ENCODE data around the gene RBM47. TPM values are rescaled to one million over a fixed set of nuclear protein-coding genes. Genes with fewer than 3 reads are reported as not detected.
A peak's percentile ranks its signal among the peaks of the same experiment; 100 is the strongest.
"Not testable (repeated sequence)": the region's sequence is repeated elsewhere in the genome, so short reads cannot be mapped to it uniquely, and the experiment has no call there.

Gene RBM47
- polyA plus RNA-seq, 1 donor from 2014 or later, result 20.9 TPM

DNA sequence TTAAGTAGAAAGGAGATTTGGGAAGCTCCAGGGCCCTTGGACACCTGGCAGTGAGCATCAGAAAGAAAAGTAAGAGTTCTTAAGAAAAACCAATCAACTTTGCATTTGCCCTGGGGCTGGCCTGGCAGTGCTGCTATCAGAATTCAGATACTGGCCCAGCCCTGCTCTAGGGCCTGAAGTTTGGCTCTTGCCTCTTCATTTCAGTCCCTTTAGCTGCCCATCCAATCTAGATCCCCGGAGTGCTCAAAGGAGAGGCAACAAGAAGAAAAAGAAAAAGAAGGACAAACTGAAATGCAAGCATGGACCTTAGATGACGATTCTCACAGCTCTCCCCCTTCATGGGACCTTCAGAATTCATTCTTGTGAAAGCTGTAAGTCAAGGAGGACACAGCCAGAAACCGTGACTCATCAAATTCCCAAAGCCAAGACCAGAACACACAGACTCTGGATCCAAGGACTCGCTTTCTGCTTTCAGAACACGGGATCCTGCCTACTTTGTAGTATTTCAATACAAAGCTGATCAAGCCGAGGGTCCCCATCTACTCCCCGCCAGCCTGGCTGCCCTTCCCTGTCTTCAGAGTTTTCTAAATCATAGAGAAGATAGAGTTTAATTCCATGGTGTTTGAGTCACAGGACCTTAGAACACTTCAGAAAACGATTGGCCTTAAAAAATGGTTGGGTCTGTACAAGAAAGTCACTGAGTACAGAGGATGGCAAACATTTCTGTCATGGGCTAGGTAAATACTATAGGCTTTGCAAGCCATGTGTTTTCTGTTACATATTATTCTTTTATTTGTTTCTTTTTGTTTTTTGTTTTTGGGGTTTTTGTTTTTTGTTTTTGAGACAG is 103.7 kb downstream of the RBM47 start:
- H3K36me3 Mint-ChIP-seq, result peaks cover 1% of the 10 kb centered on the region
- H3K27ac Mint-ChIP-seq, result no peak overlapping the region
- H3K4me3 Mint-ChIP-seq, result peak overlapping the region in 1 of 4 donors; percentile 2
- H3K27me3 Mint-ChIP-seq, result no peaks in the 10 kb centered on the region
- no peaks in the 10 kb centered on the region for H3K9me3 Mint-ChIP-seq
- H3K4me1 Mint-ChIP-seq, result peaks cover 5 to 10% (median 5%) of the 10 kb centered on the region in 3 donors

DNA sequence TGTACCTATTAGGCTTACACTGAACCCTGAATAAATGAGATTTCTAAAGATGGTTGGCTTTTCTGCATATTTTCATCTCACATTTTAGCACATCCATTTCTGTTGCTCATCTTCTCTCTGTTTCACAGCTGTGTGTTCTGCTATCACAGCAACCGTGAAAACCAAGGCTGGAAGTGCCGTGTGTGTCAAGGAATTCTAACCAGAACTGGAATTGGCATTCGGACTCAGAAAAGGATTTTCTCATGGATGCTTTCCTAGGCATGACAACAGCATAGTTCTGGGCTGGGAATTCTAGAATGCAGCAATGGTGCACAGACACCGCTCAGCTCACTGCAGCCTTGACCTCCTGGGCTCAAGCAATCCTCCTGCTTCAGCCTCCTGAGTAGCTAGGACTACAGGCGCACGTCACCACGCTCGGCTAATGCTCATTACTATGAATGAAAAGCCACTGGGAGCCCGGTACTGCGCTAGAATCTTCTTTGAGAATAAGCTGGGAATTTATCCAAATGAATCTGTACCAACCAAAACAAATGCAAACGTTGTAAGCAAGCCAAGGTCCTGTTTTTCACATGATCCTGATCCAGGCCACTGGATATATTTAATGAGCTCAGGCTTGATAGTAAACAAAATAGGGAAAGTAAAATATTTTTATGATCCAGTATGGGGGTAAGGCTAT is 105.2 kb downstream of the RBM47 start:
- Mint-ChIP-seq H3K9me3 (no peaks in the 10 kb centered on the region), H3K27ac (no peak overlapping the region), H3K4me3 (no peak overlapping the region), H3K36me3 (peaks cover 1% of the 10 kb centered on the region), H3K27me3 (no peaks in the 10 kb centered on the region), H3K4me1 (peaks cover 5 to 20% (median 9%) of the 10 kb centered on the region in 3 donors)

DNA sequence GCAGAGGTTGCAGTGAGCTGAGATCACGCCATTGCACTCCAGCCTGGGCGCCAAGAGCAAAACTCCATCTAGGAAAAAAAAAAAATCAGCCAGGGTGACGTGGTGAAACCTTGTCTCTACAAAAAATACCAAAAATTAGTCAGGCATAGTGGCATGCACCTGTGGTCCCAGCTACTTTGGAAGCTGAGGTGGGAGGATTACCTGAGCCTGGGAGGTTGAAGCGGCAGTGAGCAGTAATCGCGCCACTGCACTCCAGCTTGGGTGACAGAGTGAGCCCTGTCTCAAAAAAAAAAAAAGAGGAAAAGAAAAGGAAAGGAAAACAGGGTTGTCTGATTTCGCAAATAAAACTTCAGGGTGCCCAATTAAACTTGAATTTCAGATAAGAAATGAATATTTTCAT is 106.1 kb downstream of the RBM47 start:
- Mint-ChIP-seq H3K4me1 (peaks cover 6 to 20% (median 9%) of the 10 kb centered on the region in 3 donors), H3K27ac (no peak overlapping the region), H3K36me3 (peaks cover 1% of the 10 kb centered on the region)

DNA sequence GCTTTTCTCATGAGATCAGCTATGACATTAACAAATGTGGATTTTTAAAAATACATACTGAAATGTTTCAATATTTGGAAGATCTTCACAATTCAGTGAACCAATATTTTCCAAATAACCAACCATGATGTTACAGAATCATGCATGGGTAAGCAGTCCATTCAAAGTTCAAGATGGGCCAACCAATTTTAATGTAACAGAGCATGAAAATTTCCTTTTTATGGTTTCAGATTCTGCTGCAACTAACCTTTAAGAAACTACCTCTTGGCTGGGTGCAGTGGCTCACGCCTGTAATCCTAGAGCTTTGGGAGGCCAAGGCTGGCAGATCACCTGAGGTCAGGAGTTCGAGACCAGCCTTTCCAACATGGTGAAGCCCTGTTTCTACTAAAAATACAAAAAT is 107.7 kb downstream of the RBM47 start:
- peaks cover 0 to 2% (median 0%) of the 10 kb centered on the region in 3 donors for H3K9me3 Mint-ChIP-seq
- peaks cover 14 to 26% (median 17%) of the 10 kb centered on the region in 3 donors for H3K4me1 Mint-ChIP-seq
- no peaks in the 10 kb centered on the region for H3K27me3 Mint-ChIP-seq
- H3K27ac Mint-ChIP-seq, result peak overlapping the region in 1 of 3 donors; percentile 18
- peak overlapping the region in 1 of 4 donors; percentile 7 for H3K4me3 Mint-ChIP-seq
- peaks cover 1% of the 10 kb centered on the region for H3K36me3 Mint-ChIP-seq

More for the DNA sequence above, 106.1 kb downstream of the RBM47 start:
- Mint-ChIP-seq H3K27me3 (no peaks in the 10 kb centered on the region), H3K9me3 (peaks cover 0 to under 1% (median 0%) of the 10 kb centered on the region in 3 donors), H3K4me3 (no peak overlapping the region)

DNA sequence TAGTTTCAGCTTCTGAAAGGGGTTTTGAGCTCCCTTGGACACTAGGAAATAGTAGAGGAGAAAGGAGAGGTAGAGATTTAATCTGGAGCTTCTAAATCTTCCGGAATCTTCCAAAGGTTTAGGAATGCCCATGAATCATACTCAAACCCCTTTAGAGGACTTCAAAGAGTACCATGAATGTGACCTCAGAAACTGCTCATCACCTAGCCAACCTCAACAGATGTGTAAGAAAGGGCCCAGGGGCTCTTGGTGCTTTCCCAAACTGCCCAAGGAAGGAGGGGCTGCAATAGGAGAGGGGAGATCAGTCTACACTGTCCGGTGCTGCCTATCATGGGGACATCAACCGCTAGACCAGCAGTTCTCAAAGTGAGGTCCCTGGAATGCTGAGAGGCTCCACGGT is 109.1 kb downstream of the RBM47 start:
- no peak overlapping the region for H3K4me3 Mint-ChIP-seq
- peaks cover 25 to 35% (median 31%) of the 10 kb centered on the region in 3 donors for H3K4me1 Mint-ChIP-seq
- peaks cover 0 to 2% (median 0%) of the 10 kb centered on the region in 3 donors for H3K9me3 Mint-ChIP-seq
- H3K36me3 Mint-ChIP-seq, result peaks cover 1% of the 10 kb centered on the region
- peak overlapping the region in 2 of 3 donors; percentile 32 to 47 for H3K27ac Mint-ChIP-seq
- H3K27me3 Mint-ChIP-seq, result no peaks in the 10 kb centered on the region

DNA sequence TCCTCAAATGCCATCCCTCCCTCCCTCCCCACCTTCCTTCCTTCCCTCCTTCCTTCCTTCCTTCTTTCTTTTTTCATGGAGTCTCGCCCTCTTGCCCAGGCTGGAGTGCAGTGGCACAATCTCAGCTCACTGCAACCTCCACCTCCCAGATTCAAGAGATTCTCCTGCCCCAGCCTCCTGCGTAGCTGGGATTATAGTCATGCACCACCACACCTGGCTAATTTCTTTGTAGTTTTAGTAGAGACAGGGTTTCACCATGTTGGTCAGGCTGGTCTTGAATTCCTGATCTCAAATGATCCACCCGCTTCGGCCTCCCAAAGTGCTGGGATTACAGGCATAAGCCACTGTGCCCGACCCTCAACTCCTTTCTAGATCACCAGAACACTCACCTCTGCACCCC is 112.6 kb downstream of the RBM47 start:
- not testable (repeated sequence) for H3K36me3 Mint-ChIP-seq, H3K9me3 Mint-ChIP-seq, H3K27me3 Mint-ChIP-seq
- H3K4me3 Mint-ChIP-seq, result peak overlapping the region in 2 of 4 donors; percentile 48 to 85
- H3K4me1 Mint-ChIP-seq, result peaks cover 45 to 46% (median 46%) of the 10 kb centered on the region in 3 donors
- peak overlapping the region; percentile 75 to 87 (median 86) for H3K27ac Mint-ChIP-seq

DNA sequence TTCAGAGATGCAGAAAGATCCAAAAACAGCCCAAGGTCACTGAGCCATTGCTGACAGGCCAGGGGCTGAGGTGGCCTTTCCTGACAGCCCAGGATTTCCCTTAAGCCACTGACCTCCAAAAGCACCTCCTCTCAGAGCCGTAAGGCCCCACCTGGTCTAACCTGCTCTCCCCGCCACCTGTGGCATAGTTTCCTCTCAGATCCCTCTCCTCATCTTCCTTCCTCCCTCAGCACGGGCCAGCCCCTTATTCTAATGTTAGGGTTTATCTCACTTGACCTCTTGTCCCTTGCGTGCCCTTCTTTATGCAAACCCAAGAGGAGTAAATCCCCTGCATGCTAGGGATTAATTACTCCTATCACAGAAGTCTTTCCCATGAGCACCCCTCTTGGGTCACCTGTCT is 113.0 kb downstream of the RBM47 start:
- H3K27me3 Mint-ChIP-seq, result no peaks in the 10 kb centered on the region
- peaks cover 43 to 46% (median 46%) of the 10 kb centered on the region in 3 donors for H3K4me1 Mint-ChIP-seq
- peak overlapping the region; percentile 75 to 86 (median 78) for H3K27ac Mint-ChIP-seq
- no peaks in the 10 kb centered on the region for H3K36me3 Mint-ChIP-seq
- H3K4me3 Mint-ChIP-seq, result peak overlapping the region in 3 of 4 donors; percentile 5 to 94 (median 80)
- H3K9me3 Mint-ChIP-seq, result peaks cover 0 to 2% (median 0%) of the 10 kb centered on the region in 3 donors

DNA sequence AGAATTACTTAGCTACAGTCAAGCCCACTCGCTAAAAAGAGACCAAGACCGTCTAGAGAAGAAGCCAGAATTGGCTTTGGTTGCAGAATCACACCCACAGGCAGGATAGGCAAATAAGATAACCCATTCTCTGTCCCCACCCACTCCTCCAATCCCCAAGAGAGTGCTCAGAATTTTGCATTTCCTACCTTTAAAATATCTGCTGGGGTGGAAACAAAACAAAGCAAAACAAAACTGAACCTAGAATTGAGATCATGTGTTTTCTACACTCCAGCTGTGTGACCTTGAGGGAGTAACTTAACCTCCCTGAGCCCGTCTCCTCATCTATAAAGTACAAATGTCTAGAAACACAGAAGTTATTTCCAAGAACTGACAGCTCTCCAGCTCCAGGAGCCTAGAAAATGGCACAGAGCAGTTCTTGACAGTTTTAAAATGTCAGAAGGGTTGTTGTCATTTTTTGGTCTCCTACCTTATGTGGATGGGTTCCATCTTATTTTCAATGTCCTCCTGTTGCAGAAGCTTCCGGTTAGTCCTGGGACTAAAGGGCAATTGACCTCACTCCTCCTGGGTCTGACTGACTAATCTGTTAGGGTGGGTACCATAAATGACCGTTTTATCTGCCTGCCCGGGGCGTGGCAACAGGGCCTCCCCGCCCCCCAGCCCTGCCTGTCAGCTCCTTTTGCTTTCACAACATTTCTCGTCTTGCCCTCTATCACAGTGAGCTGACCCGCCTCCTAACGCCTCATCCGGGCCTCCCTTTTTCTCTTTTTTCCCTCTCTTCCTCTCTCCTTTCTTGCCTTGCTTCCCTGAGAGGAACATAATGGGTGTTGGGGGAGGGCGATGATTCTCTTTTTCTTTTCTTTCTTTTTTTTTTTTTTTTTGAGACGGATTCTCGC is 114.0 kb downstream of the RBM47 start:
- Mint-ChIP-seq H3K36me3 (no peaks in the 10 kb centered on the region), H3K9me3 (peaks cover 0 to 2% (median 0%) of the 10 kb centered on the region in 3 donors), H3K4me1 (peaks cover 43 to 45% (median 44%) of the 10 kb centered on the region in 3 donors), H3K27me3 (no peaks in the 10 kb centered on the region), H3K27ac (peak overlapping the region; percentile 75 to 94 (median 86)), H3K4me3 (peak overlapping the region; percentile 81 to 94 (median 90))

DNA sequence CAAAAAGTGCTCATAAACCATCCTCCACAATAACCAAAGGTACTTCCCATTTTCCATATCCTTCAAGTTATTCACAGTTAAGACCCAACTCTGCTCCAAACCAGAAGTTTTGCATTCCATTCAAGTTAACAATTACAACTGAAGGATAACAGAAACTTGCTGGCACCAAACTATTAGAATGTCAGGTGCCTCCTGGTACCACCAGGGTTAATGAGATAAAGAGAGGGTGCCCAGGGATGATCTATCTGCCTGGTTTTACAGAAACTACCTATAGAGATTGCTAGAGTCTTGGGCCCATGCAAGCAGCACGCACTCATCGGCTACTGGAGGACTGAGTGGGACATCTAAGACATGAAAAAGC is 114.6 kb downstream of the RBM47 start:
- Mint-ChIP-seq H3K4me1 (peaks cover 43 to 46% (median 43%) of the 10 kb centered on the region in 3 donors), H3K27me3 (no peaks in the 10 kb centered on the region), H3K9me3 (peaks cover 0 to 2% (median 0%) of the 10 kb centered on the region in 3 donors), H3K27ac (peak overlapping the region; percentile 75 to 94 (median 86)), H3K36me3 (no peaks in the 10 kb centered on the region), H3K4me3 (peak overlapping the region; percentile 81 to 94 (median 90))

DNA sequence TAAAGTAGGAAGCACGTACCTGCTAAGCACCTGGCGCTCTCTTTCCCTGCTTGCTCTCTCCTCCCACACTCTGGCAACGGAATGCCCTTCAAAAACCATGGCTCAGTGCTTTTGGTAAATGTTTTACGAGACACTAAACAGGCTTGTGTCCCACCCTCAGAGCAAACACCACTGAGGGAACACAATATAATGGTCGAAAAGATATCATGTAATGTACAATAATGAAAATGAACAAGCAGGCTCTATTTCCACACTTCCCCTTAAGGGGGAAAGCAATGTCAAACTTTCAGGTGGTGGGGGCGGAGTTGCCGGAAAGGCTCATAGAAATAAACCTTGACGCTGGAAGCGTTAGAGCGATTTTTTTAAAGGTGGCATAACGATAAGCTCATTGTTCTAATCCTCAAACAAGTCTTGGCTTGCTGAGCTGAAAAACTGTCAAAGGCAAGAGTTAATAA is 115.1 kb downstream of the RBM47 start:
- Mint-ChIP-seq H3K4me1 (peaks cover 41 to 46% (median 43%) of the 10 kb centered on the region in 3 donors), H3K27ac (peak overlapping the region; percentile 67 to 94 (median 75)), H3K4me3 (peak overlapping the region; percentile 81 to 94 (median 90)), H3K36me3 (no peaks in the 10 kb centered on the region), H3K27me3 (no peaks in the 10 kb centered on the region), H3K9me3 (peaks cover 0 to 2% (median 0%) of the 10 kb centered on the region in 3 donors)

DNA sequence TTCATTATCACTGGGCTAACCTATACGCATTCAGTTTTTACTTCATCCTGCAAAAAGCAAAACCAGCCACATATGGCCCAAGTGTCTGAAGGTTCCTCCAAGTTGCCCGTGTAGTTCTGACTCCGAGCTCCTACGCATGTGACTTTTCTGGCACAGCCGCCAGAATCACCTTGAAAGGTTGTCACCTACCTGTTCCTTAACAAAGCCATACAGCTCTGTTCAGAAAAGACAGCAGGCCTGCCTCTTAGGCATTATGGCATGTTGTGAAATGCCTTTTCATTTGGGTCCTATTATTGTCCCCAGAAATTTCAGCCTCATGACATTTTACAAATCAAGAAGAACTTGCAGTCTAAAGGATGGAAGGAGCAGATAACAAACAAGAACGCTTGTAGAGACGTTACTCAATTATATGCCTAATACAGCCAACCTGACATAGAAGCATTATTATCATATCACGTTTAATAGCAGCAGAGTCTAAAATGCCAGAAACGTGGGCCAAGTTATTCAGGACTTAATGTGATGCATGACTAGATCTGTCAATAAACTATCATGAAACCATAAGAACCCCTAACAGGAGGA is 118.5 kb downstream of the RBM47 start:
- Mint-ChIP-seq H3K4me1 (peaks cover 30 to 38% (median 32%) of the 10 kb centered on the region in 3 donors), H3K27me3 (no peaks in the 10 kb centered on the region), H3K36me3 (peaks cover 4% of the 10 kb centered on the region), H3K9me3 (no peaks in the 10 kb centered on the region), H3K4me3 (no peak overlapping the region), H3K27ac (no peak overlapping the region)

DNA sequence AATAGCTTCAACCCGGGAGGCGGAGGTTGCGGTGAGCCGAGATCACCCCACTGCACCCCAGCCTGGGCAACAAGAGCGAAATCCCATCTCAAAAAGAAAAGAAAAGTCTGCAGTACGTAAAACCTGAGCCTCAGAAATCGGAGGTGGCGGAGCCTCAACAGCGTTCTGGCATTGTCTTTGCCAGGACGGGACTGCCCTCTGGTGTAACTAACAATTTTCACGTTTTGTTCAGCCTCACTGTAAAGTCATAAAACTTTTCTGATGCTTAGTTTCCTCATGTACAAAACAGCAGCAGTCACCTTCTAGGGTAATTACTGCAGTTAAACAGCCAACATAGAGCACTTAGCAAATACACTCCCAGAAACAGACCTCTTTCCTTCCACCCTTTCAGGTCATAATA is 121.7 kb downstream of the RBM47 start:
- peaks cover 6% of the 10 kb centered on the region for H3K36me3 Mint-ChIP-seq
- peaks cover 12 to 29% (median 16%) of the 10 kb centered on the region in 3 donors for H3K4me1 Mint-ChIP-seq
- no peaks in the 10 kb centered on the region for H3K9me3 Mint-ChIP-seq
- no peaks in the 10 kb centered on the region for H3K27me3 Mint-ChIP-seq
- no peak overlapping the region for H3K4me3 Mint-ChIP-seq
- H3K27ac Mint-ChIP-seq, result no peak overlapping the region

DNA sequence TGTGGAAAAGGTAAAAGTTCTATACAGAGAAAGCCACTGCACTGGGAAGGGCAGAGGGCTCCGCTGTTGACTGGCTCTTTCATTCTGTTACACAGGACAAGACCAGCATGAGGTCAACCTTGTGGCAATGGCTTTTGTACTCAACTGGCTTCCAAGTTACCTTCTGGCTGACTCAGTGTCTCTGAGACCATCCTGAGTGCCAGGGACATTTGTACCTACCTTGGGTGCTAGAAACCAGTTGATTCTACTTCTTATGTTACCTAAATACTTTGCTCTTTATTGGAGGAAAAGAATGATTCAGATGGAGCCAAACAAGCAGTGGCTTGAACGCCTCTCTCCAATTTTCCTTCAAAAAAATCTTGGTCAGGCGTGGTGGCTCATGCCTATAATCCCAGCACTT is 123.2 kb downstream of the RBM47 start:
- H3K4me1 Mint-ChIP-seq, result peaks cover 16 to 33% (median 16%) of the 10 kb centered on the region in 3 donors
- no peaks in the 10 kb centered on the region for H3K9me3 Mint-ChIP-seq
- H3K27me3 Mint-ChIP-seq, result no peaks in the 10 kb centered on the region
- no peak overlapping the region for H3K27ac Mint-ChIP-seq
- H3K36me3 Mint-ChIP-seq, result peaks cover 6% of the 10 kb centered on the region
- no peak overlapping the region for H3K4me3 Mint-ChIP-seq

DNA sequence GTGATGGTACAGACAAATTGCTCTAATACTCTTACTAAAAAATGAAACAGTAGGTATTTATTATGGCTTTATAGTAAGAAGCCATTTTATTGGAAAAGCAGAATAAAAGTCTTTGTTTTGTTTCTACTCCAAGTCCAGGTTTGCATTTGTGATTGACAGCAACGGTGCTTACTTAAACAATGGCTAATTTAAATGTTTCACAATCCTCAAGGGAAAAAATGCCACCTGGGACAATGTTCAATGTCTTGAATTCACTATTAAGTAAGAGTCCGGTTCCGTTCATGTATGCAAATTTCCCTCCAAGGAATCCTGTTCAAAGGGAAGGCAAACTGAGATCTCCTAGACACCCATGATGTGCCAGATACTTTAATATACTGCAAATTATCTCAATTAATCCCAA is 123.6 kb downstream of the RBM47 start:
- peaks cover 12 to 29% (median 16%) of the 10 kb centered on the region in 3 donors for H3K4me1 Mint-ChIP-seq
- H3K36me3 Mint-ChIP-seq, result peaks cover 6% of the 10 kb centered on the region
- H3K27ac Mint-ChIP-seq, result no peak overlapping the region
- H3K27me3 Mint-ChIP-seq, result no peaks in the 10 kb centered on the region
- no peaks in the 10 kb centered on the region for H3K9me3 Mint-ChIP-seq
- no peak overlapping the region for H3K4me3 Mint-ChIP-seq
